ENCODE measurements around the gene CTDSP2. TPM values are rescaled to one million over a fixed set of nuclear protein-coding genes. Genes with fewer than 3 reads are reported as not detected.
A peak's percentile ranks its signal among the peaks of the same experiment; 100 is the strongest.
"Not testable (repeated sequence)": the region's sequence is repeated elsewhere in the genome, so short reads cannot be mapped to it uniquely, and the experiment has no call there.

CTDSP2 gene
- total RNA-seq, 1 donor from 2014 or later, result 104 TPM

- ATAC-seq, result no peak
- intact Hi-C loops (cut with micrococcal nuclease), result no loop called here
- no peak for DNase-seq
Observed at GRCh38 chr12:57883700-57884099, 37.2 kb upstream of the CTDSP2 start.

GRCh38 chr12:57883057-57883456, 36.5 kb upstream of the CTDSP2 start:
- intact Hi-C loops (cut with micrococcal nuclease), result no loop called here
- ATAC-seq (no peak), DNase-seq (no peak)

- ATAC-seq, result no peak
- intact Hi-C loops (cut with micrococcal nuclease), result no loop called here
- DNase-seq, result no peak
Observed at GRCh38 chr12:57882575-57882974, 36.0 kb upstream of the CTDSP2 start.

- no peak for DNase-seq
- peak; percentile 91 for ATAC-seq
- intact Hi-C loops (cut with micrococcal nuclease), result no loop called here
Observed at GRCh38 chr12:57881475-57881874, 34.9 kb upstream of the CTDSP2 start.

GRCh38 chr12:57881035-57881434, 34.5 kb upstream of the CTDSP2 start:
- intact Hi-C loops (cut with micrococcal nuclease); DNase-seq: not testable (repeated sequence)
- peak; percentile 62 for ATAC-seq

- intact Hi-C loops (cut with micrococcal nuclease), result no loop called here
- DNase-seq (no peak), ATAC-seq (no peak)
Observed at GRCh38 chr12:57877876-57878275, 31.3 kb upstream of the CTDSP2 start.

- ATAC-seq (no peak), DNase-seq (no peak)
- intact Hi-C loops (cut with micrococcal nuclease), result no loop called here
Observed at GRCh38 chr12:57875753-57876547, 29.4 kb upstream of the CTDSP2 start.

GRCh38 chr12:57874166-57875108, 27.9 kb upstream of the CTDSP2 start:
- intact Hi-C loops (cut with micrococcal nuclease), result no loop called here
- DNase-seq, result no peak
- peak; percentile 75 for ATAC-seq

GRCh38 chr12:57872362-57872761, 25.8 kb upstream of the CTDSP2 start:
- ATAC-seq (no peak), DNase-seq (no peak)
- intact Hi-C loops (cut with micrococcal nuclease), result no loop called here

GRCh38 chr12:57869927-57870318, 23.4 kb upstream of the CTDSP2 start:
- ATAC-seq (no peak), DNase-seq (no peak)
- intact Hi-C loops (cut with micrococcal nuclease), result no loop called here

GRCh38 chr12:57869298-57869926, 22.9 kb upstream of the CTDSP2 start:
- peak; percentile 55 for DNase-seq
- peak; percentile 23 for ATAC-seq
- intact Hi-C loops (cut with micrococcal nuclease), result no loop called here

GRCh38 chr12:57868851-57869268, 22.3 kb upstream of the CTDSP2 start:
- ATAC-seq, result no peak
- intact Hi-C loops (cut with micrococcal nuclease), result no loop called here
- peak; percentile 56 for DNase-seq

GRCh38 chr12:57868221-57868620, 21.7 kb upstream of the CTDSP2 start:
- no peak for DNase-seq
- intact Hi-C loops (cut with micrococcal nuclease), result no loop called here
- no peak for ATAC-seq

- no peak for ATAC-seq
- DNase-seq, result no peak
- intact Hi-C loops (cut with micrococcal nuclease), result no loop called here
Observed at GRCh38 chr12:57866308-57867019, 19.9 kb upstream of the CTDSP2 start.

GRCh38 chr12:57865084-57865751, 18.7 kb upstream of the CTDSP2 start:
- intact Hi-C loops (cut with micrococcal nuclease), result no loop called here
- DNase-seq, result peak; percentile 91

GRCh38 chr12:57864442-57865083, 18.0 kb upstream of the CTDSP2 start:
- ATAC-seq (peak; percentile 22), DNase-seq (peak; percentile 36)
- intact Hi-C loops (cut with micrococcal nuclease), result no loop called here

More at GRCh38 chr12:57865084-57865751, 18.7 kb upstream of the CTDSP2 start:
- ATAC-seq, result peak; percentile 92

- DNase-seq, result no peak
- no peak for ATAC-seq
- intact Hi-C loops (cut with micrococcal nuclease), result no loop called here
Observed at GRCh38 chr12:57863676-57864075, 17.1 kb upstream of the CTDSP2 start.

GRCh38 chr12:57861967-57862366, 15.4 kb upstream of the CTDSP2 start:
- no peak for DNase-seq
- no peak for ATAC-seq
- intact Hi-C loops (cut with micrococcal nuclease), result no loop called here
